HFFc6 (cell line): ENCODE results near the gene EVI5. TPM values are rescaled to one million over a fixed set of nuclear protein-coding genes. Genes with fewer than 3 reads are reported as not detected.
"Not testable (repeated sequence)": the region's sequence is repeated elsewhere in the genome, so short reads cannot be mapped to it uniquely, and the experiment has no call there.

ENCODE experiments used
- DNase-seq: peaks from one replicate; pipeline ENCODE4 v3.0.0-alpha.2; 2018
- H3K27ac Mint-ChIP-seq: 2 replicates; pipeline ENCODE4 v1.8.0; 2020; ENCODE audit warnings: mild to moderate bottlenecking, mixed read lengths
- H3K27me3 Mint-ChIP-seq: 2 replicates; pipeline ENCODE4 v1.8.0; 2021; ENCODE audit warnings: mild to moderate bottlenecking, moderate library complexity, mixed read lengths; ENCODE audit not compliant: insufficient read depth
- H3K36me3 Mint-ChIP-seq: 2 replicates; pipeline ENCODE4 v1.8.0; 2021; ENCODE audit warnings: low read depth, mixed read lengths
- H3K4me1 Mint-ChIP-seq: 2 replicates; pipeline ENCODE4 v1.8.0; 2020; ENCODE audit warnings: low read depth, mixed read lengths
- H3K4me3 Mint-ChIP-seq: 2 replicates; pipeline ENCODE4 v1.8.0; 2020; ENCODE audit warnings: mild to moderate bottlenecking, moderate library complexity, mixed read lengths
- H3K9me3 Mint-ChIP-seq: 2 replicates; pipeline ENCODE4 v1.8.0; 2020; ENCODE audit warnings: mild to moderate bottlenecking, mixed read lengths
- CTCF ChIP-seq: fragments of 200-600 bp; sonication (generic); IDR thresholded peaks from 2 replicates; pipeline ENCODE4 v1.5.0; 2021; ENCODE audit warnings: antibody characterized with exemption, mild to moderate bottlenecking
- total RNA-seq, 6 experiments: library from RNA; stranded (reverse); fragmentation: NEBNext Ultra II Directional; extraction: Animal tissue kit (Norgen Biotek cat#: 25700); gene quantifications; 2 replicates in 1 of 6; 3 replicates in 5 of 6; pipeline ENCODE4 v1.2.3, GENCODE V29; 2021

The EVI5 gene
- total RNA-seq, 6 experiments from 2014 or later: 31.7 to 43.7 (median 34.0) TPM

GRCh38 chr1:92536211-92536979, 248.5 kb downstream of the EVI5 start:
- no peak for TF ChIP-seq CTCF
- Mint-ChIP-seq H3K9me3 (no peaks in the 10 kb centered on the region), H3K4me1 (peaks cover 35% of the 10 kb centered on the region), H3K4me3 (no peak overlapping the region), H3K27me3 (no peaks in the 10 kb centered on the region), H3K27ac (no peak overlapping the region), H3K36me3 (peaks cover 8% of the 10 kb centered on the region; the same call in 1 of the 2 replicates)
- DNase-seq: no peak

- H3K27me3 Mint-ChIP-seq, H3K27ac Mint-ChIP-seq, H3K36me3 Mint-ChIP-seq, H3K4me3 Mint-ChIP-seq, H3K9me3 Mint-ChIP-seq, DNase-seq: not testable (repeated sequence)
- H3K4me1 Mint-ChIP-seq: peaks cover 10% of the 10 kb centered on the region
Observed at GRCh38 chr1:92532371-92532770, 252.5 kb downstream of the EVI5 start.

- not testable (repeated sequence) for H3K27ac Mint-ChIP-seq, DNase-seq
Observed at GRCh38 chr1:92531939-92532338, 253.0 kb downstream of the EVI5 start.

GRCh38 chr1:92527670-92528069, 257.2 kb downstream of the EVI5 start:
- Mint-ChIP-seq H3K27me3 (no peaks in the 10 kb centered on the region), H3K4me1 (no peaks in the 10 kb centered on the region), H3K36me3 (peaks cover 4% of the 10 kb centered on the region; the same call in 1 of the 2 replicates), H3K27ac (no peak overlapping the region), H3K4me3 (no peak overlapping the region), H3K9me3 (no peaks in the 10 kb centered on the region)
- no peak for DNase-seq
- TF ChIP-seq CTCF: no peak

More at GRCh38 chr1:92531939-92532338, 253.0 kb downstream of the EVI5 start:
- not testable (repeated sequence) for H3K36me3 Mint-ChIP-seq, H3K9me3 Mint-ChIP-seq, H3K4me1 Mint-ChIP-seq, H3K4me3 Mint-ChIP-seq, H3K27me3 Mint-ChIP-seq

GRCh38 chr1:92524944-92525590, 259.8 kb downstream of the EVI5 start:
- H3K4me1 Mint-ChIP-seq, H3K27ac Mint-ChIP-seq, H3K36me3 Mint-ChIP-seq, H3K27me3 Mint-ChIP-seq, H3K9me3 Mint-ChIP-seq, DNase-seq, H3K4me3 Mint-ChIP-seq: not testable (repeated sequence)

GRCh38 chr1:92519043-92519442, 265.9 kb downstream of the EVI5 start:
- TF ChIP-seq CTCF: no peak
- Mint-ChIP-seq H3K9me3 (no peaks in the 10 kb centered on the region), H3K27me3 (no peaks in the 10 kb centered on the region; the same call in 1 of the 2 replicates), H3K27ac (no peak overlapping the region), H3K4me1 (no peaks in the 10 kb centered on the region), H3K36me3 (no peaks in the 10 kb centered on the region), H3K4me3 (no peak overlapping the region)
- no peak for DNase-seq

- no peak for DNase-seq
- 0 out of 2 replicates have a peak, but pooled peaks cover 4% of the 10 kb centered on the region for H3K4me1 Mint-ChIP-seq
- no peak overlapping the region for H3K27ac Mint-ChIP-seq
- peaks cover 5% of the 10 kb centered on the region; the same call in 1 of the 2 replicates for H3K36me3 Mint-ChIP-seq
- no peak overlapping the region for H3K4me3 Mint-ChIP-seq
- TF ChIP-seq CTCF: no peak
- no peaks in the 10 kb centered on the region; the same call in 1 of the 2 replicates for H3K27me3 Mint-ChIP-seq
- no peaks in the 10 kb centered on the region for H3K9me3 Mint-ChIP-seq
Observed at GRCh38 chr1:92516574-92516973, 268.3 kb downstream of the EVI5 start.
